ENCODE measurements around the gene WDR27.
"Not testable (repeated sequence)": the region's sequence is repeated elsewhere in the genome, so short reads cannot be mapped to it uniquely, and the experiment has no call there.

WDR27 gene

GRCh38 chr6:169664227-169664626 is 37.6 kb downstream of the WDR27 start:
- no peak for DNase-seq (ENCODE audit: extremely low read depth in 1 of 2, low read depth in 1 of 2)

GRCh38 chr6:169663468-169663867 is 38.4 kb downstream of the WDR27 start:
- no peak for DNase-seq (ENCODE audit: extremely low read depth in 1 of 2, low read depth in 1 of 2)

- DNase-seq (ENCODE audit: extremely low read depth in 1 of 2, low read depth in 1 of 2): no peak
These were observed 40.5 kb downstream of the WDR27 start for GRCh38 chr6:169661391-169661756.

- no peak for DNase-seq (ENCODE audit: extremely low read depth in 1 of 2, low read depth in 1 of 2)
These were observed 41.0 kb downstream of the WDR27 start for GRCh38 chr6:169660751-169661390.

GRCh38 chr6:169659820-169660610 is 41.8 kb downstream of the WDR27 start:
- no peak for DNase-seq (ENCODE audit: extremely low read depth in 1 of 2, low read depth in 1 of 2)

GRCh38 chr6:169657284-169657610 is 44.6 kb downstream of the WDR27 start:
- DNase-seq (ENCODE audit: extremely low read depth in 1 of 2, low read depth in 1 of 2): no peak

- DNase-seq (ENCODE audit: extremely low read depth in 1 of 2, low read depth in 1 of 2): no peak
These were observed 45.1 kb downstream of the WDR27 start for GRCh38 chr6:169656546-169657283.

- peak; percentile 11 to 26 for DNase-seq (ENCODE audit: extremely low read depth in 1 of 2, low read depth in 1 of 2)
These were observed 47.0 kb downstream of the WDR27 start for GRCh38 chr6:169654598-169655391.

GRCh38 chr6:169653691-169654090 is 48.1 kb downstream of the WDR27 start:
- no peak for DNase-seq (ENCODE audit: extremely low read depth in 1 of 2, low read depth in 1 of 2)

GRCh38 chr6:169652896-169653295 is 48.9 kb downstream of the WDR27 start:
- DNase-seq (ENCODE audit: extremely low read depth in 1 of 2, low read depth in 1 of 2): no peak

GRCh38 chr6:169651498-169651897 is 50.3 kb downstream of the WDR27 start:
- DNase-seq (ENCODE audit: extremely low read depth in 1 of 2, low read depth in 1 of 2): no peak

GRCh38 chr6:169650959-169651292 is 50.9 kb downstream of the WDR27 start:
- no peak for DNase-seq (ENCODE audit: extremely low read depth in 1 of 2, low read depth in 1 of 2)

- no peak for DNase-seq (ENCODE audit: extremely low read depth in 1 of 2, low read depth in 1 of 2)
These were observed 51.4 kb downstream of the WDR27 start for GRCh38 chr6:169650241-169650958.

GRCh38 chr6:169648617-169649016 is 53.2 kb downstream of the WDR27 start:
- DNase-seq (ENCODE audit: extremely low read depth in 1 of 2, low read depth in 1 of 2): no peak

GRCh38 chr6:169648092-169648491 is 53.7 kb downstream of the WDR27 start:
- DNase-seq (ENCODE audit: extremely low read depth in 1 of 2, low read depth in 1 of 2): no peak

- no peak for DNase-seq (ENCODE audit: extremely low read depth in 1 of 2, low read depth in 1 of 2)
These were observed 54.2 kb downstream of the WDR27 start for GRCh38 chr6:169647637-169648036.

GRCh38 chr6:169646906-169647567 is 54.8 kb downstream of the WDR27 start:
- DNase-seq (ENCODE audit: extremely low read depth in 1 of 2, low read depth in 1 of 2): no peak

- DNase-seq (ENCODE audit: extremely low read depth in 1 of 2, low read depth in 1 of 2): not testable (repeated sequence)
These were observed 56.4 kb downstream of the WDR27 start for GRCh38 chr6:169645459-169645858.

GRCh38 chr6:169643521-169643920 is 58.3 kb downstream of the WDR27 start:
- DNase-seq (ENCODE audit: extremely low read depth in 1 of 2, low read depth in 1 of 2): no peak

- DNase-seq (ENCODE audit: extremely low read depth in 1 of 2, low read depth in 1 of 2): no peak
These were observed 59.4 kb downstream of the WDR27 start for GRCh38 chr6:169642455-169642854.

Data from stimulated activated CD8-positive, alpha-beta memory T cell treated with anti-CD3 and anti-CD28 coated beads, Interleukin-7, amount 100 ng/mL, for 48 hours (primary cell).